CD4-positive, alpha-beta T cell treated with Interleukin-15 for 1 hour (primary cell): ENCODE results near the gene SHB.
A peak's percentile ranks its signal among the peaks of the same experiment; 100 is the strongest.

Experiments
- DNase-seq: peaks from one replicate; pipeline ENCODE4 v3.0.0-alpha.2; 2020

SHB gene

DNA sequence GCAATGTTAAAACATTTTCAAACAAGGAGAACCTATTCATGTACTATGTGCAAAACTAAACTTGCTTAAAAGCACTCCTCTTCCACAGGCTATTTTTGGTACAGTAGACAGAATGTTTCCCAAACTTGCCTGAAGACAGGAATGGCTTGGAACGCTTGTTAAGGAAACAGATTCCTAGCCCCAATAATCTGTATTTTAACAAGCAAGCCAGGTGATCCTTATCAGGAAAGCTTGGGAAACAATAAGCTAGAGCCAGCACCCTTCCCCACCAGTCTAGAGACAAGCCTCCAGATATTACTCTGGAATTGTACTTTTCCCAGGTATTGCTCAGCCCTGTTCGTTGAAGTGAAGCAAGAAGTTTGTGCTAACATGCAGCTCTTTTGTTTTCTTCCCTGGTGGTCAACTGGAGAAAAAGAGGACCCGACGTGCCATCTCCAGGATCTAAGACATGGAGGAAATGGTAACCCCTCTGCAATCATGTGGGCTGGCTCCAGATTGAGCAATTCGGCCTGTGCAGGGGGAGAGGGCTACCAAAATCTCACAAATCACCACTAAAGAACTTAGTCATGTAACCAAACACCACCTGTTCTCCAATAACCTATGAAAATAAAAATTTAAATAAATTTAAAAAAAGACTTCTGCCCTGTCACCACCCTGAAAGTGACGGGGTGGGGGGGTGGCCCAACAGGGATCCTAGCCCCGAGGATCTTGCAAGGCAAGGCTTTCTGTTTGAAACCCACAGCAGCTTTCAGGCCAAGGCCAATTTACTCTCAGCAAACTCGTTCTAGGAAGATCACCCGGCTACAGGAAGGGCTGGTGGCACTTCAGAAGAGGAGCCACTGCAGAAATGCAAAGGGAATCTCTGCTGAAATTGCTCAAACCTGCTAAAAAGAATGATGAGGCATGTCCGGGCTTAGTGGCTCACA is 48.6 kb downstream of the SHB start:
- DNase-seq = no peak

DNA sequence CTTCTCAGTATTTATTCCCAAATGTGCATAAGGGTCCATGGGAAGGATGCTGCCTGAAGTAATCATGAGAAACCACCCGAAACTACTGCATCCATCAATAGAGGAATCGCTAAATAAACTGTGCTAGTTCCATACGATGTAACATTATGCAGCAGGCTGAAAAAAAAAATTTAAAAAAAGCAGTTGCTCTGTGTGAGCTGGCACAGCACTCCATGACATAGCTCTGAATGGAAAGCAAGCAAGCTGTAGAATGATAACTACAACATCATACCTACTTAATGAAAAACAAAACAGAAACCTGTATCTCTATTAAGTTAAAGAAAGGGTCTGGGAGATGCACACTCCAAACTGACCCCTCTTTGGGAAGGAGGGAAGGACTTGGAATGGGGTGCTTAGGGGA is 49.3 kb downstream of the SHB start:
- DNase-seq = no peak

DNA sequence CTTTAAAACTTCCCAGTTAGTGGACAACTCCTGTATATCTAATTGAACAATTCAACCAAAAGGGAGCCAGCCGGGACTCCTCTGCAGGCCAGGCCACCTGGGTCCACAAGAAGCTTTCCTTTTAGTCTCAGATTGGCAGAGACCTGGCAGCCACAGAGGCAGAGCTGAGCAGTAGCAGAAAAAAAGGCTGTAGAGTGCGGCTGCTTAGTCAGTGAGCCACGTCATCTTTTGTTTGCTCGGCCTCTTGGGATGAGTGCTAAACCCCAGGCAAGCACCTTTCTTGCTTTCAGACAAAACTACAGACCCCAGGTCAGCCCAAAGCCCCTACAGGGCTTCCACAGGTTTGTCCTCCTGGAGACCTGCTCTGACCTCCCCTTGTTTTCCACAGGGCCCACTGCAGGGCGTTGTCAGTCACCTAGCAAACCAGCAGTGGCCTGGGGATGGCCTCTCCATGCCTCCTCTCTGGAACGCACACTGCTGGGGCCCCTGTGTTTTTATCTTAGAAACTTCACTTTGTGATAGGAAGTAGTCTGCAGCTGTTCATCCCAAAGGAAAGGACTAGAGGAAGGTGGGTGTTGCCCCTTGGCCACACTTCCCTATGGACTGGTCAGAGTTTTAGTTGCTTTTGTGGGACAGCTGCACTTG is 49.9 kb downstream of the SHB start:
- no peak for DNase-seq

DNA sequence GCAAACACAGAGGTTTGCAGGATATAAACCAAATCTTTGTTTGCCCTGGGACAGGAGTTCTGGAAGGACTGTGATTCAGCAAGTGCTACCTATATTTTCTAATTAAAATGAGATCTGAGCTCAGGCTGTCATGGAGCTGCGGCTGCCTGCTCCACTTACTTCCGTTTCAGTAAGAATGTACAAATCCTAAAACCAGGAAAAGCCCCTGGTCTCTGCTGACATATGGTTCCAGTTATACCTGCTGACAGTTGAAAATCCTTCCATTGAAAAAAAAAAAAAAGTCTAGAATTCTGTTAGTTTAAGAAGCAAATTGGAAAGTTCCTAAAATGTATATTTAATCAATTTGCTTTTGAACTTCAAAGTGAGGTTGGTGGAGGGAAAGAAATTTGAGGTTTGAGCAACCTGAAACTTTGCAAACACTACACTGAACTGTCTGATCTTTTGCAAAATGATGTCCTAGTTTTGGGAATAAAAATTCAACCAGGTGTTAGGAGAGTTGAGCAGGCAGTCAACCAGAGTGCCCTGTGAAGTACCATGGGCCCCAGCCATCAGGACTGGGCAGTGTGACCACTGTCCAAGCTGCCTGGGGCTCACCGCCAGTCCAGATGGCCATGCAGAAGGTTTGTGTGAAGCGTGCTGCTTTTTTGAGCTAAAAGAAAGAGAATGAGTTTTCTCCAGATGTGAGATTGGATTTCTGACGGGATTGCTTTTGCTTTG is 50.6 kb downstream of the SHB start:
- DNase-seq = no peak

DNA sequence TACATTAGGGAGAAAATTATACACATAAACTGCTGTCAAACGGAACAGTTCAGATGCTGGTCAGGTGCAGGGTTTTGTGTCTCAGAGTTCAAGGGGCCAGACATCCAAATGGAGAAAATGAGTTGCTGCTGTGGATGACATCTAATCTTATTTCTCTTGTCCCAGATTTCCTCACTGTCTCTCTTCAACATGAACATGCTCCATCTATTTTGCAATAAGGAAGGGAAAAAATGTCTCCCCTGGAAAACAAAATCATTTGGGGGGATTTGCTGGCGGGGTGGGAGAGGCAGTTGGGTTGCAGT is 51.2 kb downstream of the SHB start:
- no peak for DNase-seq

DNA sequence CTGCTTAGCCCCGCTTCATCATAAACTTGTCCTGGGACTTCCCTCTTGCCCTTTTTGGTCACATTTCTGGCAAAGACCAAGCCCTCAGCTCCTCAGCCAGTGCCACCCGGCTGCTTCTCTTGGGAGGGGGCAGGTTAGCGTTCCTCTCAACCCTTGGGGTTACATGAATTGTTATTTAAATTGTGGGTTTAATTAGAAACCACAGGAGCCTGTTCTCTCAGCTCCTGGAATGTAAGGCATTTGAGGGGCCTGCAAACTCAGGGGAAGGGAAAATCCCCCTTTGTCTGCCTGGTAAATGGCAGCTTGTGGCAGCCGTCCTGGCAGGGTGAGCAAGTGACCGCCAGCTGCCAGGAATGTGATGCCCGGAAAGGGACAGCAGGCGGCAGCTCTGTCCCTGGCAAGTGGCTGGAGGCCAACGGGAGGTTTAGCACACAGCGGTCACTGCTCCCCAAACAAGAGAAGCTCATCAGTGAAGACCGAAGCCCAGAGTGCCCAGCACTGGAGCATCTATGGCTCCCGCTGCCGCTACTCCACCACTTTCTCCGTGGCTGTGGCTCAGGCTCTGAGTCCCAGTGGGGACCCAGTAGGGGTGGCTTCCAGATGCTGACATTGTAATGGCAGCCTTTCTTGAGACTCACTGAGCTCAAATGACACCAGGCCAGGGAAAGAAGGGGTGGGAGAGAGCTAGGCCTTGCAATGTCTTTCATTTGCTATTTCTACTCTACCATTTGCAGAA is 51.7 kb downstream of the SHB start:
- no peak for DNase-seq

DNA sequence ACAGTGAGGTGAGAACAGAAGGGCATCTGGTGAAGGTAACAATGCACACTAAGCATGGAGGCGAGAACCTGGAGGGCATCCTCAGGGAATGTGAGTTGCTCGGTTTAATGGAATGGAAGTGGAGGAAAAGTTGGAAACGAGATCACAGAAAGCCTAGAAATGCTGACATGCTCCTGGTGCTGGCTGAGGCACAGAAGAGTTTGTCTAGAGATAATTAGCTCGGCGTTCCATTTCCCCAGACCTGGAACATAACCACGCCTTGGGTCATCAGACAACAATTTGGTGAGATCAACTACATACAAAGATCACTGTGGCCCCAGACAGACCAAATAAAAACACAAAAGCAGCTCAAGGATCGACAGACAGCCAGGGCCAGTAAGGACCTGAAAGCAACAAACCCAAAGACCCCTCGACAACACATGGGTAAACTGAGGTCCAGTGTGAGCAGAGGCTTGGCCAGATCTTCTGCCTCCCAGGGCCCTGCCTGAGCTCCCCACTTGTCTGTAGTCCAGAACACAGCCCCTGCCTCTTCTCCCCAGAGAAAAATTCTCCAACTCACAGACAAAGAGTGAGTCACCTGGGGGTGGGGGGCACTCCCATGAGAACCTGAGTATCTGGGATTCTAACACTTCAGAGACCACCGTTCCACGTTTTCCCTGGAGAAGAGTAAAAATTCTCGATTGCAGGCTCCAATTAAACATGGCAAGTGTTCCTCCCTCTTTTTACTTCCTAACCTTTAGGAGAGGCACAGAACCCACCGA is 52.5 kb downstream of the SHB start:
- DNase-seq = no peak

DNA sequence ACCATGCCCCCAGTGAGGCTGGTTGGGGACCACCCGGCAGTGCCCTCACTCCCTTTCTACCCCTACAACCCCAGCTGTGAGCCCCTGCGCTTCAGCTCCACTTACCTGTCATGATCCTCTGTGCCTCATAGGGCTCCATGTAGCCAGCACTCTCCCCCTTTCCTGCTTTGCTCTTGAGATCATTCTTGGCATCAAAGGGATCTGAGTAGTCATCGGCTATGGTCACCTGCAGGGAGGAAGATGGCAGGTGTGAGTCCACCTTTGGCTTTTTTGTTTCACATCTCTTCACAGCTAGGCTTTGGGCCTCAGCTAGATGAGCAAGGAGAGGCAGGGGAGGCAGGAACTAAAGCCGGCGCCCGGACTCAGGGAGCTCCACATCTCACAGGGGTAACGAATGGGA is 53.1 kb downstream of the SHB start:
- DNase-seq = no peak

DNA sequence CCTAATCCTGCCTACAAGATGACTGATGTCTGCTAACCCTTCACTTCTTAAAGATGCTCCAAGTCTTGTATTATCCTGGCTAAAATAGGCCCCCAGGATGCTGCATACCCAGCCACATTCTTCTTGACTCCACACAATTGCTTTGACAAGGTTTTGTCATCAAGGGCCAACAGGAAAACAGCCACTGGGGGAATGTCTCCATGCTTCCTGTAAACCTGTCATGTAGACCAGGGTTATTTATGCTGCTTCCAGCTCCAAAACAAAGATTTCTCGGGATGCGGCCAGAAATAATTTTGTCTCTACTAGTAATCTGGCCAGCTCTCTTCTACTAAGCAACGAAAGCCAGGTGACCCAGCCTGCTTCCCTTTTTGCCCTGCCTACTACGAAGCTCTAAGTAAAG is 53.8 kb downstream of the SHB start:
- DNase-seq = no peak

DNA sequence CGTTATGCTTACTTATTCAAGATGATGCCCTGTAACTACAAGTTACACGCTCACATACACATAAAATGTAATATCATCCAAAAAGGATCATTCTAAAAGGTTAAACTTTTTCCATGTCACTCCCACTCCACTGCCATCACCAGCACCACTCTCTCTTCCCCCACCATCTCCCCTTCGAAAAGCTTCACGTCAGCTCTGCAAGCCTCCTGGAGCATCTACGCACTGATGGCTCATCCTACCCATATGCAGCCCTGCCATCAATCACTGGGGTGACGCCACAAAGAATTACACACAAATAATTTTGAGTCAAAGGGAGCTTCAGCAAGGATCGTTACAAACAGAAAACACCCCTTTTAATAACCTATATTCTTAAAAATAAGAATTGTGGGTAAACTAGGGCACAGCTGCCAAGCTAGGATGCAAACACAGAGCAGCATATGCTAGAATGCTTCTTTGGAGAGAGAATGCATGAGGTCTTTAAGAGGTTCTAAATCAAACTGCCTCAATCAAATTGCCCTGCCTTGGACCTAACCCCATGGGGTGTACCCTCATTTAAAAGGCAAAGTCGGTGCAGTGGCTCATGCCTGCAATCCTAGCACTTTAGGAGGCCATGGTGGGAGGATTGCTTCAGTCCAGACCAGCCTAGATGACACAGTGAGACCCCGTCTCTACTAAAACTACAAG is 56.1 kb downstream of the SHB start:
- DNase-seq = no peak

DNA sequence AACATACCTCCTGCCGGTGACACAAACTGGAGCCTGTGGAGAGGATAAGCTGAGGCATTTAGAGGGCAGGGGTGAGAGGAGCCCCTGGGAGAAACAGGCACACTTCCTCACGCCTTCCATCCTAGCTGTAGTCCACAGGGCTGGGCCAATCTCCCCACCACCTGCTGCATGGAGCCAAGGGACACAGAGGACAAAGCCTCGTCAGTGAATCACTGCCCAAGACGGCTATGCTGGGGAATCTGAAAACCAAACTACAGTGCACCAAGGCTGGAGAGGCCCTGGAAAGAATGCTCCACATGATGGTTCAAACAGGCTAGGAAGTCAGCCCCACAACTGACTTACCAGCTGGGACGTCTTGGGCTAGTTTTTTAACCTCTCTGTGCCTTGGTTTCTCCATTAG is 57.0 kb downstream of the SHB start:
- DNase-seq = no peak

DNA sequence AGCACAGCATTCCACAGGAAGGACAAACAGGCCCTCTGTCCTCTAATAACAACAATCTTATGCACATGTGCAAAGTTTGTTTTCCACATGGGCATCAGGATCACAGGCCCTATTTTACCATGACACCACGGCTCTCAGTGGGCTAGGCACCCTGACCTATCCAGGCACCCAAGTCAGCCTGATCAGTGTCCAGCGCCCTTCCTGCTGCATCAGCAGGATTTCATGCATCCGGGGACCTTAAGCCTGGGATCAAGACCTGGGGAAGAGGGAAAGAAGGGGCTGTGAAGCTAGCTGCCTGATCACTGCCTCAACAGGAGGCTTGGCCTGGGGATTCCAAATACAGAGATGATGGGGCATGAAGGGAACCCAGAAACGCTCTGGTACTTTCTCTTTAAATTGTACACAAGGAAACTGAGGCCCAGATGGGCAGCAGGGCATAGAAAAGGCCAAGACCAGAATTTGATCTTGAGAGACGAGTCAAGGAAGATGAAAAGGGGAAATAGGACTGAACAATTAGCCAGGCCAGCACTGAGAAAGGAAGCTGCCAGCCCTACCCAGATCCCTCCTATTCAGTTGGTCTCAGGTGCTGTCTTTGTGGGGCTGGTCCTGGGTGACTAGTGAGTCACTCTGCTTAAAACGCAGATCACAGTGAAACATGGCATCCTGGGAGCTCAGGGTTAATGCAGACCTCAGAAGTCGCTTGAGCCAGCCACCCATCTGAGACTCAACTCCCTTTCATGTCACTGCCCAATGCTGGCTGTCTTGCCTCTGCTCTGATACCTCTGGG is 57.9 kb downstream of the SHB start:
- DNase-seq = no peak

DNA sequence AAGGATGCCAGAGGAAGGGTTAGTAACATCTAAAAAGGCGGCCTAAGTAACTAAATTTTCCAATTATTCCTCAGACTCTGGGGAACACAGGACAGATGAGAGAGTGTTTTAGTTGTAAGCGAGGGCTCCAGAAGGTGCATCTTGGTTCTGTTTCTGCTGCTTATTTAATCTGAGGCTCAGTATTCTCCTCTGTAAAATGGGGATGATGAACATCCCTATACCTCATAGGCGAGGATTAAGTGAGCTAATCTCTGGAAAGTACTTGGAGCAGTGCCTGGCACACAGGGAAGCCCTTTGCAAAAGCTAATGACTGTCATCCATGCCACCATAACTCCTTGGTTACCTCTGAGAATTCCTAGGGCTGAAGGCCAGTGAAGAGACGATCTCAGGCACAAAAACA is 59.0 kb downstream of the SHB start:
- no peak for DNase-seq

DNA sequence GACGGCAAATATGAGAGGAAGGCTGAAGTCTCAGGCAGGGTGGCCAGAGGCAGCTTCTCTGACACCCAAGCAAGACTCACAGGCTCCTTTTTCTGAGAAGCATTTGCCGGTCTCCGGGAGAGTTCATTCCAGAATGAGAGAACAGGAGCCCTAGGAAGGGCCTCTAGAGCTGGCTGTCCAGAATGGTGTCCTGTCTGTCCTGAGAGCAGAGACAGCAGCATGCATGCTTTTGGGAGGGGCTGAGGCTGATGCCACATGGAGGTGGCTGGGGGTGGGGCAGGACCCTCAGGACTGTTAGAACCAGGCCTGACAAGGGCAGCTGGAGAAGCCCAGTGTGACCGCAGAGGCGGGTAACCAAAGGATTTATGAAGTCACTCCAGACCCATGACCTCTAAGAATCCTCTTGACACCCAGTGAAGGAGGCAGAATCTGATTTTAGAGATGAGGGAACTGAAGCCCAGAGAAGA is 60.0 kb downstream of the SHB start:
- no peak for DNase-seq

DNA sequence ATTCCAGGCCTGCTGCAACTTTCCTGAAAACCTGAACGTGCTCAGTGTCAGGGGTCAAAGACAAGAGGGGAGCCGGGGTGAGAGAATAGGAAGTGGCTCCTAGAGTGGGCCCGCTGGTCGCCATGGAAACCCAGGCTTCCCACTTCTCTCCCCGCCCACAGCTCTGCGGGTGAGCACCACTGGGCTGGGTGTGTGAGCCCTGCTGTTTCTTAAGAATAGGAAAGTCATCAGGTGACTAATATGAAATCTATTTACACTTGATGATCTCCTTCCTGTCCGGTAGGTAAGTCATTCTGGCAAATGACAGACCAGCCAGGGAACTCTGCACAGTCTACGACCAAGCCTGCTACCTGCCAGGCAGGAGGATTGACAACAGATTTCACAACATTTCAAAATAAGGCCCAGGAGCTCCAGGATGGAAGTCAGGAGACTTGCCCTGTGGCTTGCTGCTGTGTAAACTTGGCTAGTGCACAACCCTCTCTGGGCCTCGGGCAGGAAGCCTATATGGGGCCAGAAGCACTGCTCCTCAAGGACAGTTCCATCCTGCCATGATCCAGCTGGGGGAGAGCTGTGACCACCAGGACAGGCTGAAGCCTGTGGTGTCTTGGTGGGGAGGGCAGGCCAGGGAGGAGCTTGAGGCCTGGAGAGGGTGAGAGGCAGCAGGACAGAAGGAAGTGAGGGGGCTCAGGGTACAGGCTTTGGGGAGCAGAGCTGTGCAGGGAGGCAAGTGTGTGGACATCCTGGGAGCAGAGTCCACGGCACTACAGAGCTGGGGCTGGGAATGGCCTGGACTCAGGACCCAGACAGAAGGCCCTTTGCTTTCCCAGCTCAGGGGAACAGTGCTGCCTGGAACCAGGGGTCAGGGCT is 60.6 kb downstream of the SHB start:
- peak; percentile 78 for DNase-seq

DNA sequence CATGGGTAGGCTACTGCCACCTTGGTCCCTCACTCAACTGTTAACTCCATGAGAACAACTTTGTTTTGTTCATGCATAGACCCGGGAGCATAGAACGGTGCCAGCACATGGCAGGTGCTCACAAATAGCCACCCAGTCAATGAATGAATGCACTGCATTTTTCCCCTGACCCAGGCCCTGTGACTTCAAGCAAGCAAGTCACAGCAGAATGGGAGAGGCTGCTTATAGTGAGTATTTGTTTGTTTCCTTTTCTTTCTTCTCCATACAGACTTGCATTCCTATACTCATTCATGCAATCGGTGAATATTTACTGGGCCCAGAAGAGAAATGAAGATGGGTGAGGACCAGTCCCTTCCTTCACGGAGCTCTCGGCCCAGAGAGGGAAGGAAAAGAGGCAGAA is 62.0 kb downstream of the SHB start:
- DNase-seq = no peak

DNA sequence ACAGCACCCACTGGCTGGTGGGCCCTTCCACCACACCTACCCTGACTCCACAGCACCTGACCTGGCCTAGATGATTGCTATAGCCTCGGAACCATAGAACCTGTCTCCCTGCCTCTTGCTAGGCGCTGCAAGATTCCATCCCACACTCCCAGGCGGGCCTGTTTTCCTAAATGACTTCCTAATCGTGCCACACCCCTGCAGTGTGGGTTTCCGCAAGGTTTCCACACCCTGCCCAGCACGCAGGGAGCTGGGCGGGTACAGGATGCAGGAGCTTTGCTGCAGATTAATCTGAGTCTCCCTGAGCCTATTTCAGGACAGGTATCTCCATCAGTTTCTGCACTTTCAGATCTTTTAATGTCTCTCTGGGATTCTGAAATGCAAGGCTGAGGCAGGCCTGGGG is 62.9 kb downstream of the SHB start:
- no peak for DNase-seq

DNA sequence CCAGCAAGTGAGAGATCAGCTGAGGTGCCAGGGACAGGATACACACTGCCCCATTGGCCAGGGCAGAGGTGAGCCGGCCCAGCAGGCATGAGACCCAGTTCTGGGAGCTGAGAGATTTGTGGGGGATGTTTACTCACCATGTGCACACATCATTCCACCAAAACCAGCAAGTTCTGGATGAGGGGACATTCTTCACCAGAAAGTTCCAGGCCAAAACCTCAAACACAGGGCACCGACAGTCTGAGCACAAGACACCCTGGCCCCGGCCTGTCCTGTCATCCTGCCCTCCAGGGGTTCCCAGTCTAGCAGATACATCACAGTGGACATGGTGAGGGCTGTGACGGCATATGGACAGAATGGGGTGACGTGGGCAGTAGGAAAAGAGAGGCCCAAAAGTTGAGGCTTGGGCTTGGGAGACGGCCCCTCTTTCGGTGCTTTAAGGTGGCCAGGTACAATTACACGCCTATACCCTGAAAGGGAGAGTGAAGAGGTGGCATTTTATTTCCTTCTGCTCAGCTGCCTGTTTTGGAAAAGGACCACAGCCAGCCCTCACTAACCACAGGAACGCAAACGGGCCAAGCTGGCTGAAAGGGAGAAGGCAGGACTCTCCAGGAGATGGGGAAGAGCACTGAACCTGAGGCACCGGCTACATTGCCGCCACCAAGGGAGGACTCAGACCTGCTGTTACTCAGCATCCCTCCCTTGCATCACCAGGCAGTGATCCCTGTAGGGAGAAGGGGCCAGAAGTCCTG is 64.0 kb downstream of the SHB start:
- no peak for DNase-seq
